Left hindlimb (tissue), 1 donor: ENCODE data around the gene SPATS2.

Experiments
- DNase-seq: peaks from one replicate; pipeline ENCODE4 v3.0.0-alpha.2; 2018

The SPATS2 gene

GRCh38 chr12:49543221-49543913 is 176.1 kb downstream of the SPATS2 start:
- DNase-seq: no peak

DNA sequence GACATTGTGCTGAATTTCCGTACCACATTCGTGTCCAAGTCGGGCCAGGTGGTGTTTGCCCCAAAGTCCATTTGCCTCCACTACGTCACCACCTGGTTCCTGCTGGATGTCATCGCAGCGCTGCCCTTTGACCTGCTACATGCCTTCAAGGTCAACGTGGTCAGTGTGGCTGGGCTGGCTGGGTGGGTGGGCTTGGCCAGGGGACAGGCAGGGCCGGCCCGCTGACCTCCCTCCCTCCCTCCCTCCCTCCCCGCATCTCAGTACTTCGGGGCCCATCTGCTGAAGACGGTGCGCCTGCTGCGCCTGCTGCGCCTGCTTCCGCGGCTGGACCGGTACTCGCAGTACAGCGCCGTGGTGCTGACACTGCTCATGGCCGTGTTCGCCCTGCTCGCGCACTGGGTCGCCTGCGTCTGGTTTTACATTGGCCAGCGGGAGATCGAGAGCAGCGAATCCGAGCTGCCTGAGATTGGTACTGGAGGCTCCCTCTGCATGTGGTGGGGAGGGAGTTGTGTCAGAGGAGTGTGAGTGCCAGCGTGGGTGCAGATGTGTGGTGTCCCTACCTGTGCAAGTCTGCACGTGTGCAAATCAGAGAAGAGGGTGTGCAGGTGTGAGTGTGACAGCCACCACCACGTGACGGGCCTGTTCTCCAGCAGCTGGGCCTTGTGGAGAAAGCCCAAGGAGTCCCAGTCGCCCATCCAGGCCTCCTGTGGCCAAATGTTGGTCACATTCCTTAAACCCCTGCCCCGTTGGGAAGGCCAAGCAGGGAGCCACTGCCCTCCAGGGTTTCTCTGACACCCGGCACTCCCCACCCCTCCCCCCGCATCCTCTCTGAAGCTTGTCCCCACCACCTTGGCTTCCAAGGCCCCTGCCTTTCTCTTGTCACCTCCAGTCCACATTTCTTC is 176.9 kb downstream of the SPATS2 start:
- DNase-seq: no peak

- DNase-seq: peak; percentile 13
These were observed 178.6 kb downstream of the SPATS2 start for GRCh38 chr12:49545815-49546214.

GRCh38 chr12:49546481-49546880 is 179.2 kb downstream of the SPATS2 start:
- DNase-seq: no peak

GRCh38 chr12:49547090-49547690 is 179.9 kb downstream of the SPATS2 start:
- DNase-seq: no peak

DNA sequence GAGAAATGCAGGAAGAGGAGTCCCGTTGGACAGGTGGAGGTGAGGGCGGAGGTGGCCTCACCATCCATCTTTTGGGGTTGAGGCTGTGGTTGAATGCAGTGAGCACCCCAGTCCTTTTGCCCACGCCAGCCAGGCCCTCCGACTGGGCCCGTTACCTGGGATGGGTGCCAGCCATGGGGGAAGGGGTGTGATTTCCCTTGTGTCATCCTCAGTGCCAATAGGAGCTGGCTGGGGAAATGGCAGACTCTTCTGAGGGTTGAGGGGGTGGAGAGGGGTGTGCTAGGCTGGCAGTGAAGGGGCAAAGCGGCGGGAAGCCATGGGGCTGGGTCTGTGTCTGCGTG is 181.2 kb downstream of the SPATS2 start:
- DNase-seq: no peak

DNA sequence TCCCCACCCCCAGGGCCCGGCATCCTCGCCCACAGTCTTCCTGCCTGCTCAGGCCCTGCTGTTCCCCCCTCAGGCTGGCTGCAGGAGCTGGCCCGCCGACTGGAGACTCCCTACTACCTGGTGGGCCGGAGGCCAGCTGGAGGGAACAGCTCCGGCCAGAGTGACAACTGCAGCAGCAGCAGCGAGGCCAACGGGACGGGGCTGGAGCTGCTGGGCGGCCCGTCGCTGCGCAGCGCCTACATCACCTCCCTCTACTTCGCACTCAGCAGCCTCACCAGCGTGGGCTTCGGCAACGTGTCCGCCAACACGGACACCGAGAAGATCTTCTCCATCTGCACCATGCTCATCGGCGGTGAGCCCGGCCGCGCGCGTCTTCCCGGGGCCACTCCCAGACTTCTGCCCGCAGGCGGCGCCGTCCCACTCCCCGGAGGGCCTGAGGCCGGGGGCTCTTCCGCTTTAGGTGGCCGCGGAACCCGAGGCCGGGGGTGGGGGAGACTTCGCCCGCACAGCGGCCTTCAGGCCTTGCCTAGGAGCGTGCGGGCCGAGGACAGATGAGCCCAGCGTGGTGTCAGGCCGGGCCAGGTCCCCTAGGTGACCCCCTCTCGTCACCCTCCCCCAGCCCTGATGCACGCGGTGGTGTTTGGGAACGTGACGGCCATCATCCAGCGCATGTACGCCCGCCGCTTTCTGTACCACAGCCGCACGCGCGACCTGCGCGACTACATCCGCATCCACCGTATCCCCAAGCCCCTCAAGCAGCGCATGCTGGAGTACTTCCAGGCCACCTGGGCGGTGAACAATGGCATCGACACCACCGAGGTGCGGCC is 181.8 kb downstream of the SPATS2 start:
- peak; percentile 65 for DNase-seq

DNA sequence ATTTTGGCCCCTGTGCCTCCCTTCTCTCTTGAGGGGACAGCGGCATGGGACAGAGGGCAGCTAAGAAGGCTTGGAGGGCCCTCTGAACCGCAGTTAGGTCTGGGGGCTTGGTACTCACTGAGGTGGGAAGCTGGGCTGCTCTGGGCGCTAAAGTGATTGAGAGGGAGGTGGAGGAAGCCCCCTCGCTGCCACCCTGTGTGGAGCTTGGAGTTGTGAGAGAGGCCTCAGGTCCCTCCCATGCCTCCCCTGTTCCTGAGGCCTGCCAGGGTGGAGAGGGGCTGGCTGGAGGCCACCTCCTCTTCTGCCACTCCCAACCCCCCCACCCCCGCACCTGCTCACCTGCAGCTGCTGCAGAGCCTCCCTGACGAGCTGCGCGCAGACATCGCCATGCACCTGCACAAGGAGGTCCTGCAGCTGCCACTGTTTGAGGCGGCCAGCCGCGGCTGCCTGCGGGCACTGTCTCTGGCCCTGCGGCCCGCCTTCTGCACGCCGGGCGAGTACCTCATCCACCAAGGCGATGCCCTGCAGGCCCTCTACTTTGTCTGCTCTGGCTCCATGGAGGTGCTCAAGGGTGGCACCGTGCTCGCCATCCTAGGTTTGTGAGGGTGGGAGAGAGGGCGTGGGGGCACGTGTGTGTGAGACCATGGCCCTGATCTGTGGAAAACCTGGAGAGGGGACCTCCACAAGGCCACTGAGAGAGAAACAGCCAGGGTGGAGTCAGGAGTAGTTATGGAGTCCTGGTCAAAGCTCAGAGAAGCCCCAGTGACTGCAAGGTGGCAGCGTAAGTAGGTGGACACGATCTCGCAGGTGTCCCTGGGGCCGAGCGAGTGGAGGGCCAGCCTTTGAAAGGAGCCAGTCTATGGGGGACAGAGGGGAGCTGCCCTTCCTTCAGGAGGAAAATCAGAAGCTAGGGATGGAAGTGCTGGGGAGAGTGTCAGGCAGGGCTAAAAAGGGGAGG is 182.8 kb downstream of the SPATS2 start:
- no peak for DNase-seq

- DNase-seq: no peak
These were observed 183.5 kb downstream of the SPATS2 start for GRCh38 chr12:49550693-49551252.

GRCh38 chr12:49552014-49552413 is 184.8 kb downstream of the SPATS2 start:
- DNase-seq: no peak

- no peak for DNase-seq
These were observed 185.2 kb downstream of the SPATS2 start for GRCh38 chr12:49552425-49552824.

DNA sequence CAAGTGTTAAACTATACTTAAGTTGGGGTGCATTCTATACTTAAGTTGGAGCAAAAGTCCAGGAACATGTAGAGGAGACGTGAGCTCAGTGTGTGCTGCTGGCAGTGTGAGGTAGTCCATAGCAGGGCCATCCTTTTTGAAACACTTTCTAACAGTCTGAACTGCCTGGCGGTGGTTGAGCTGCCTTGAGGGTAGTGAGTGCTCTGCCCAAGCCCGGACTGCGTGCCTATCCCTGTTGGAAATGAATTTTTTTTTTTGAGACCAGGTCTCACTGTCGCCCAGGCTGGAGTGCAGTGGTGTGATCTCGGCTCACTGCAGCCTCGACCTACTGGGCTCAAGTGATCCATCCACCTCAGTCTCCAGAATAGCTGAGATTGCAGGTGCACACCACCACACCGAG is 185.6 kb downstream of the SPATS2 start:
- no peak for DNase-seq

DNA sequence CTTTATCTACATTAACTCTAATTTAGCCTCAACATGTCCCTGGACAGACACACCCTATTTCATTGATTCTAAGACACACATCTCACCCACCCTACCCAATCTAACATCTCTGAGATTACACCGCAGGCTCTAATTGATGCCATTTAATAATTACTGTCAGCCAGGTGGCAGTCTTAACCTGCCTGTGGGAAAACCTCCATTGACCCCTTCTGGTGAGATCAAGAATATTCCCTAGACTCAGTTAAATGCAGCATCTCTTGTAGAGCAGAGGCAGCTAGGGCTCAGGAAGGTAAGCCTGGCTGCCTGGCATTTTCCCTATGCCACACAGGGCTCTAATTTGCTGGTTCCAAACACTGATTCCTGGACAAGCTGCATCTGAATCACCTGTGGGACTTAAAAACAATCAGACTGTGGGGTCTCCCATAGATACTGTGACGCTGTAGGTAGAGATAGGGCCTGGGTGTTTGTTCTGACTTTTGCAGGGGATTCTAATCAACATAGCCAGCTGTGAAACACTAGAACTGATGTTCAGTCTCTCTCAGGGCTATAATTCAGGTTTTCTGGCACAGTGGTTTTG is 186.3 kb downstream of the SPATS2 start:
- DNase-seq: no peak

GRCh38 chr12:49554266-49554665 is 187.0 kb downstream of the SPATS2 start:
- no peak for DNase-seq

- DNase-seq: no peak
These were observed 188.5 kb downstream of the SPATS2 start for GRCh38 chr12:49555631-49556390.

DNA sequence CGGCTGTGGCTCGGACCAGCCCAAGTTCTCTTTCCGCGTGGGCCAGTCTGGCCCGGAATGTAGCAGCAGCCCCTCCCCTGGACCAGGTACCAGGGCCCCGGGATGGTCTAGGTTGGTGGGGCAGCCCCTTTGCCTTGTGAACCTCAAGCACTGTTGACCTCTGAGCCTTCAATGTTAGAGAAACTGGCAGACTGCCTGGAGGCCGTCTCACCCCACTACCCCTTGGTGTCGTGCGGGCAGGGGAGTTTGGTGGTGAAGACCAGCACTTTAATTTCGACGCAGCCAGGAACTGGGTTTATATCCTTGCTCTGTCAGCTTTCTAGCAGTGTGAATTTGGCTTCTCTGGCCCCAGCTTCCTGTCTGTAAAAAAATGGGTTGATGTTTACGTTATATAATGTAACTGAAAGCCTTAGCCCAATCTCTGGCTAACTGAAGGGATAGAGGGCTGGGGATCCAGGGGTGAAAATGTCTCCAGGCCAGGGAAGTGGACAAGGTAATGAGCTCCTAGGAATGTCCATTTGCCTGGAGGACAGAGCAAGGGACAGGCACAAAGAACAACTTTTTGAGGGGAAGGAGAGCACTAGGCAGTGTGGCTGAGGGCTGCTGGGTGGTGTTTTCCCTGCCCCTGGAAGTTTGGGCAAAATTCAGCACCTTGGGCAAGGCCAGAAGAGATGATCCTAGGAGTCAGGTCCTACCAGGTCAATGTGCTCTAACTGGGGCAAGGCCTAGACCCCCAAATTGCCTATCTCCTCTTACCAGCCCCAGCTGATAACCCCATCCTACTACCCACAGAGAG is 189.3 kb downstream of the SPATS2 start:
- no peak for DNase-seq

GRCh38 chr12:49557187-49557916 is 190.1 kb downstream of the SPATS2 start:
- no peak for DNase-seq

DNA sequence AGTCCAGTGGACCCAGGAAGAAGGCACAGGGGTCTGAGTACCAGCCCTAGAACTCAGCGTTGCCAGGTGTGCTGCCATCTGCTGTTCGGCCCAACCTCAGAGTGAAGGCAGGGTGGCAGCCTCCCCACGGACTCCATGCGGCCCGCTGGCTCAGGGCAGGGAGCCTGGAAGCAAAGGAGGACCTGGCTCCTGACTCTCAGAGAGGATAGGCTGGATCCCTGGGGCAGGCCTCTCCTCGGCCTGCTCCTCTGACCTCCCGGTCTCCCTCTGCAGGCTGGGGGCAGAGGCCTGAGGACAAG is 190.6 kb downstream of the SPATS2 start:
- no peak for DNase-seq

- DNase-seq: no peak
These were observed 191.3 kb downstream of the SPATS2 start for GRCh38 chr12:49558526-49558925.
